HG03442 (cell line): ENCODE results near the gene IDH2.
A peak's percentile ranks its signal among the peaks of the same experiment; 100 is the strongest.

Source experiments
- ATAC-seq: cut with Tn5 transposase; IDR thresholded peaks from one replicate; pipeline ENCODE4 v1.9.1; 2021; ENCODE audit warnings: mild to moderate bottlenecking, moderate library complexity; ENCODE audit not compliant: unreplicated experiment

IDH2 gene

GRCh38 chr15:90065682-90066049 lies 36.6 kb downstream of the IDH2 start:
- no peak for ATAC-seq

GRCh38 chr15:90064911-90065681 lies 37.2 kb downstream of the IDH2 start:
- ATAC-seq: no peak

- no peak for ATAC-seq
Measured at GRCh38 chr15:90063770-90064247, 38.5 kb downstream of the IDH2 start.

GRCh38 chr15:90062973-90063769 lies 39.1 kb downstream of the IDH2 start:
- ATAC-seq: no peak

- no peak for ATAC-seq
Measured at GRCh38 chr15:90062462-90062932, 39.8 kb downstream of the IDH2 start.

- ATAC-seq: no peak
Measured at GRCh38 chr15:90062023-90062442, 40.2 kb downstream of the IDH2 start.

- no peak for ATAC-seq
Measured at GRCh38 chr15:90060797-90061196, 41.5 kb downstream of the IDH2 start.

- peak; percentile 86 for ATAC-seq
Measured at GRCh38 chr15:90059208-90059985, 42.9 kb downstream of the IDH2 start.

- no peak for ATAC-seq
Measured at GRCh38 chr15:90058775-90059174, 43.5 kb downstream of the IDH2 start.

GRCh38 chr15:90058308-90058707 lies 44.0 kb downstream of the IDH2 start:
- no peak for ATAC-seq

- ATAC-seq: no peak
Measured at GRCh38 chr15:90056529-90056928, 45.7 kb downstream of the IDH2 start.

- no peak for ATAC-seq
Measured at GRCh38 chr15:90055182-90055581, 47.1 kb downstream of the IDH2 start.

GRCh38 chr15:90054618-90055097 lies 47.6 kb downstream of the IDH2 start:
- ATAC-seq: no peak

- no peak for ATAC-seq
Measured at GRCh38 chr15:90053685-90054466, 48.4 kb downstream of the IDH2 start.

- ATAC-seq: no peak
Measured at GRCh38 chr15:90051874-90052273, 50.4 kb downstream of the IDH2 start.

GRCh38 chr15:90049666-90050604 lies 52.3 kb downstream of the IDH2 start:
- no peak for ATAC-seq

- no peak for ATAC-seq
Measured at GRCh38 chr15:90049030-90049429, 53.2 kb downstream of the IDH2 start.

- ATAC-seq: no peak
Measured at GRCh38 chr15:90047956-90048575, 54.2 kb downstream of the IDH2 start.

GRCh38 chr15:90046911-90047392 lies 55.3 kb downstream of the IDH2 start:
- no peak for ATAC-seq
